Fibroblast of skin of right quadriceps (primary cell): Measurements from ENCODE around the gene KCNH1.
A peak's percentile ranks its signal among the peaks of the same experiment; 100 is the strongest.

Experiments
- DNase-seq: peaks from one replicate; pipeline ENCODE4 v3.0.0-alpha.2; 2013

The KCNH1 gene

DNA sequence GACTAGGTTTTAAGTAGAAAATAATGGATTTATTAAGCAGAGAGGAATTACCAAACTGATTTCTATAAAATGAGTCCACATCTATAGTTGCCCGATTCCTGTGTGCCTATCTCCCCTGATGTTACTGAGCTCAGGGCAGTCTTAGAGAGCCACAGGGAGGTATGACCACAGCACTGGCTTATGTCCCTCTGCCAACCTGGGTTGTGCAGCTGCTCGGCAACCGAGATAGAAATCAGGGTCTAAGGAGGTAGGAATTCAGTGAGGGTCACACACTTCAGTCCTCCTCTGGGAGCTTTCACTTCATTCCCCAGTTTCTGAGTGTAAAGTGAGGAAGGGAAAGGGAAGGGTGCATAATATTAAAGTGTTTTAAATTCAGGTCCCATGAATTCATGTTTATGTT, 386.8 kb downstream of the KCNH1 start:
- DNase-seq = no peak

DNA sequence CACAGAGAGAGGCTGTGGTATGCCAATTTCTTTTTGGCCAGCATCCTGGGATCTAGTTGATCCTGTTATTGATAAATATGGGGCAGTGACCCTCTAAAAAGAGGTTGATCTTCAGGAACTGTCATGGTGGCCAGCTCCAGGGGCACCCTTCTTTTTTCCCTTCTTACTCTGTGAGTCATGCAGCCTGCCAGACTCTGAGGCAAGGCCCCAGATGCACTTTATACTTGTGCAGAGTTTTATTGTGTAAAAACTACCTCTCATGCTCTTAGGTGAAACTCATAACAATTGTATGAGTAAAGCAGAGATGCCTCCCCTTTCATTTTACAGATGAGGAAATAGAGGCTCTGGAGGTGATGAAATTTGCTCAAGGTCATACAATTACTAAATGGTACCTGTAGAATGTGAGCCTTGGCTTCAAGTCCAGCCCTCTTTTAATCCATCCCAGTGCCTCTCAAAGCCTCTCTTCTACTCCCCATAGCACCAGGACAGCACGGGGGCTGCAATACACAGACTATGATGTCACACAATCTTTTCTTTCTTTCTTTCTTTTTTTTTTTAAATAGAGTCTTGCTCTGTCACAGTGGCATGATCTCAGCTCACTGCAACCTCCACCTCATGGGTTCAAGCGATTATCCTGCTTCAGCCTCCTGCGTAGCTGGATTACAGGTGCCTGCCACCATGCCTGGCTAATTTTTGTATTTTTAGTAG, 387.8 kb downstream of the KCNH1 start:
- DNase-seq = no peak

DNA sequence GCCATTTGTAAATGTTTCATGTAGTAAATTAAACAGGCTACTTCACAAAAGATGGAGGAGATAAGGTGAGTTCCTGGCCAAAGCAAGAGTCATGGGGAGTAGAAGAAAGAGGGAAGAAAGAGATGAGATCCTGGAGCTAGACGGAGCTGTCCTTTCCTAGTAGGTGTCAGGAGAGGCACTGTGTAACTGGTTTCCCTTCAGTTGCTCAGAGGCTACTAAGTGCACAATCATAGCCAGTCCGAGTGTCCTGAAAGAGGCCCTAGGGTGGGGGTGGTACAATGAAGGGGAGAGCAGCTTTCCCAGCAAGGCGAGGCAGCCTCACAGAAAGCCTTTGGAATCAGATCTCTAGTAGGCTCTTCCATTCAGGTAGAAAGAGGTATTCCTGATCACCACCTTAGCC, 390.9 kb downstream of the KCNH1 start:
- no peak for DNase-seq

DNA sequence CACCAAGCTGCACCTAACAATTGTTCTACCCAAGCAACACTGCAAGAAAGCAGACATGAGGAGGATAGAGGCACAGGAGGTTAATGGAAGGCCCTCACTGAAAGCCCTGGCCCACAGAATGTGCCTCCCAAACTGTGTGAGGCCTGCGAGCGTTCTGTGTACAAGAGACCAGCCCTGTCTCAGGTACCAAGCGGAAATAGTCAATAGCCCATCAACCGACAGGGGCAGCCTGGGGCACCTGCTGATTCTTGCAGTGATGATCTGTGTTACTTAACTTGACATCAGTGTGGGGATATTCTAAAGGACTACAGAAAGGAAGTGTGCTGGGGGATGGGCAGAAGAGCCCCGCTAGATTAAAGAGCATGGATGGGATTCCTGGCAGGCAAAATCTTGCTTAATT, 392.4 kb downstream of the KCNH1 start:
- DNase-seq = no peak

DNA sequence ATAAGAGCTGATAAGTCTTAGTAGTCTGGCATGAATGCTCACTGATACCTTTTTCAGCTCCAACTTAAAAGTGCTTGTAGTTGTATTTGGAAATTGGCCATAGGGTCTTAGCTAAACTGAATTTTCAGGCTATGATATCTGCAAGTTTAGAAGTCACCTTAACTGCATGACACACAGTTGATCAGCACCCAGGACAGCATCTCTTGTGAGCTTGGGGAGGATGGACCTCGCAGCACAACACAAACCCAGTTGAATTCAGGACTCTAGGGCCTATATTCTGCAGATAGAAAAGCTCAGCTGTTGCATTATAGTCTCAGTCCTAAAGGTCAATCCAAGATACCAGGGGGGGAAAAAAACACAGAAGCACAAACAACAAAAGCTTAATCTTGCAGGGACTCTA, 394.3 kb downstream of the KCNH1 start:
- no peak for DNase-seq

DNA sequence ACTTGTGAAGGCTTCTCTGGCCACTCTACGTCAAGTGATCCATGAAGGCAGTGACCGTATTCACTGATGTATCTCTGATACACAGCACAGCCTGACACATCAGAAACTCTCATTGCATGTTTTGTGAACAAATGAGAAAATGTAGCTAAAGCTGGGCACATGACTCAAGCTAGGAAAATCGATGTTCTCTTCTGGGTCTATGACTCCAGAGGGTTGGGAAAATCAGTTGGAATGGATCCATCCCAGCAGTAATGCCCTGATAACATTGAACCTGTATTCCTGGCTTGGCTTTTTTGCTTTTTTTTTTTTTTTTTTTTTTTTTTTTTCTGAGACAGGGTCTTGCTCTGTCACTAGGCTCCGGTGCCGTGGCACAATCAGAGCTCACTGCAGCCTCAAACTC, 395.7 kb downstream of the KCNH1 start:
- DNase-seq = no peak

DNA sequence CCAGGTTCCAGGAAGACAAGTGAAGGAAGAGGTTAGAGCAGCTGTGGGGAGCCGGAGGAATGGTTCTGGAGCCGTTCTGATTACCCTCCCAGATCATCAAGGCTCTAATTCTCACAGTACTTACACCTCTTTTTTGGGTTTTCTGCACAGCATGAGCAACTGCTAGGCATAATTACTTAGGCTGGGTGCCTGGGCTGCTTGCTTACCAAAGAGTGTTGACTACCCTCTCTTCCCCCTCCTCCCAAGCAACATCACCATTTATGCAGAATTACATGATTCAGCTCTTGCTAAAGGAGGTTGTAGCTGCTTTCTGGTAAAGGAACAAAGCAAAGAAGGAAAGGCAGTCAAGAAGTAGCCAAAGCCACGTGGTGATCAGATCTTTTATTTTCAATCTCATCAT, 397.2 kb downstream of the KCNH1 start:
- DNase-seq = no peak

DNA sequence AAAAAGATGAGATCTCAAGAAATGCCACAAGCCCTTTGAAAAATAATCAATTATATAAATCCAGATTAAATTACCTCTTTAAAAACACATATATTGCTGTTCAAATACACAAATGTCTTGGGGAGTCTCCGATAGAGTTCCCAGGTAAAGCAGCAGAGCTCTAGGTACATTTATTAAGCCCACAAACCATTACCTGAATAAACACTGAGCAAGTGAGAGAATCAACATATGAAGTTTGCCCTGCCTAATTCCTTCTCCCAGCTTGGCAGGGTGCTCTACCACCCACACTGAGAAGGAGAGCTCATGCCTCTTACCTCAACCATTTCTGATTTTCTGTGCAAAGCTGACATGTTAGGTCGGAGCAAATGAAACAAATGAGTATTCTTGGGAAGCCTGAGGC, 402.4 kb downstream of the KCNH1 start:
- DNase-seq = no peak

DNA sequence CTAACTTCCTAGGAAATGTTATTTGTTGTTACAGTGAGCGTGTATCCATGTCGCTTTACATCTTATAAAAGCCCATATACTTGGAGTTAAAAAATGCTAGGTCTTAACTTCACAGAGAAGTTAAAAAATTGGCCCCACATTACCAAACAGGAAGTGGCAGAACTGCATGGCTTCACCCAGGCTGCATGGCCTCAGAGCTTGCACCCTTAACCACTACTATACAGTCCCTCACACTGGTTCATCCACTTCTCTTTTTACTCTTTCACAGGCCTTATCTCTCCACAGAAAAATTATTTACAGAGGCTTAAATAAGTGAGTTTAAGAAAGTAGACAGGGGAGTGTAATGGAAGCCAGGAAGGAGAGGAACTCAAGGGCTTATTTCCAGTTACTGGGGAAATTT, 402.8 kb downstream of the KCNH1 start:
- no peak for DNase-seq

DNA sequence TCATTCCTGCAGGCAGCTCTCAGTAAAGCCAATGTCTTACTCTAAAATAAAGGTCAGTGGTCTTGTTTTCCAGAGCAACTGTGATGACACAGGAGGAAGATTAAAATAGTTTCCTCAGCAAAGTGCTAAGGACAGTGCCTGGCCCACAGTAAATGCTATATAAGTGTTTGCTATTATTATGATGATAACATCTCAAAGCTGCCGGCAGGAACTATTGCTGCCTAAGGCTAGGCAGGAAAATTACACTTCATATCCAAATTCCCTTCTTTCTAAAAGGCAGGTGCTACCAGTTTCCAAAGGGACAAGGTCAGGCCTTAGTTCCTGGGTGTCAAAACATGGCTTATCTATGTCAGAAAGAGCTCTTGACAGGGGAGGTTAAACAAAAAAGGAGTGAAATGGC, 403.9 kb downstream of the KCNH1 start:
- no peak for DNase-seq

DNA sequence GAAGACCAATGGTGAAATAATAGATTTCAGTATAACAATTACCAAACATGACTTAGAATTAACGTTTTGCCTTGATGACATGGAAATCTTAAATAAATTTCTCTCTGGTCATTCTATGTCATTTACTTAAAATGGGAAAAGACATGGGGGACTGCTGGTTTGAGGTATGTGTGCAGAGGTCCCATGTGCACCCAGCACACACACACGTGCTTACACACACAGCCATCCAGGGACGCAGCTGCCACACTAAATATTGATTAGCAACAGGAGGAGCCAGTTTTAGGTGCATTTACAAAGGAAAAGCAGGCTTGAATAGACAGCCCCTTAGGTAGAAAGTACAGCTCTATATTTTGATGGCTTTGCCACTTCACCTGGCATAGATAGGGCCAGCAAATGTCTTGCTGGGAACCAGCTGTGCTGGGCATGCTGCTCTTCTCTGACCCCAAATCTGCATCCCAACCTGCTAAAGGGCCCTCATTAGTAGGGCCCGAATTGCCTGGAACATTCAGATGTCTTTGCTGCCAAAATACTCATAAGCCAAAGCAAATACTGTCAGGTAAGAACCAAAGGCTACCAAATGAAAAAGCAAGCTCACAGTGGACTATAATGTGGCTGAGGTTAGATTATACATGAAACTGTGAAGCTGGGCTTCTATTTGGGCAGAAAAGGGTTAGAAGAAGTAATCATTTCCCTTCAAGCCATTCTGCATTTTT, 405.4 kb downstream of the KCNH1 start:
- DNase-seq = no peak

DNA sequence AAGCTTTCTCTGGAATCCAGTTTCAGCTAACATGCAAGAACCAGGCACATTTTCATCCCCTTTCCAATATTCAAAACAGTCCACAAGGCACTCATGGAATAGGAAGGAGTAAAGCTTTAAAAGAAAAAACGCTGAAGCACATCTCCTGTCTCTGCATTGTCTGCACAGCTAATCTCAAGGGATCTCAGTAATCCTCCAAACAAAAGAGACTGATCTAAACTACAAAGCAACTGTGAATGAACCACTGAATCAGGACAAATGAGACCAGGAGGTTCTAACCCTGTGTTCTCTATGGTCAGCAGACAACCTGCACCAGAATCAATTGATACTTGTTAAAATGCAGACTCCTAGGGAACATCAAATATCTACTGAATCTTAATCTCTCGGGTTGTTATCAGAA, 406.2 kb downstream of the KCNH1 start:
- no peak for DNase-seq

DNA sequence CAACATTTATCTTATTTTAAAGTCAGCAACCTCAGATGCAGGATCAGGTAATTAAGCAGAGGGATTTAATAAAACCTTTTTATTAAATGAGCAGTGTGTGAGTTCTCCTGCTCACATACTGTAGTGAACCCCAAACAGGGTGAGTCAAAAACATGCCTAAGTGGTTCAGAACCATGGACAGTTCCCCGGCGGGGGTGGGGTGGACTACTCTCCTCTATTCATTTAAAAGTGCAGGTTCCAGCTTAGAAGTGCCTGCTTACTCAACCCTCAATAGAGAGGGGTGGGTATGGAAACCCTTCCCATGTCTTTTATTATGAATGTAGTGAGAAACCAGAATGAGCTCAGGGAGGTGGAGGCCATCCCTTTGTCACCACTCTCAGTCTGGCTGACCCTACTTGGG, 407.3 kb downstream of the KCNH1 start:
- DNase-seq = peak; percentile 37

DNA sequence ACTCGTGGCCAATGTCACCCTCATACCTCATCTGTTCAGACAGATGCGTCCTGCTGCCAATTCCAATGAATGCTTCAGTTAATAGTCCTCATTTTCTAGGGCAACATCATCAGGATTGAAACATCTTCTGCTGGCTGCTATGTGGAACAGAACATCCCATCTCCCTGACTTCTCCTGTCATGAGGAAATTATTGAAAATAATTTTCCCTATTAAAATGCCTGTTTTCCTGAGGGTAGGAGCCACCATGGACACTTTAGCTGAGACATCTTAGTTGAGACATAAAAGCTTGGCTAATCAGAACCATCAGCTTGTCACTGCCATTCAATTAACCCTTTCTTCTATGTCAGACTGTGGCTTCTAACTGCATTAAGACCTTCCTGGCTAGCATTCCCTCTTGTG, 409.2 kb downstream of the KCNH1 start:
- no peak for DNase-seq

DNA sequence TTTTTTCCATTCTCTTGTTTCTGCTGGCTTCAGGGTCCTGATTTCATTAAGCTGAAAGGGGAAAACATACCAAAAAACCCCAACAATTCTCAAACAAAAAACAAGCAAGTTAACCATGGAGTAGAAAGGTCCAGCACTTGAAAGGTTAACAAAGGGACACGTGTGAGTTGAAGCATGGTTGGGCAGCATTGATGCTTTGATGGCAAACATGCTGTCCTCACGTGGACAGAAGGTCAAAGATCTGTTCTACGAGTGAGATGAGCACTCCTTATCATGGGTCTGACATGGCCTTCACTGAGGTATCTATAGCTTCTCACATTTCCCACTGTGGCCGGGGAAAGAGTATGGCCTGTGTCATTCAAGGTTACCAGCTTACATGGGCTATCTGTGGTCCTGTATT, 410.3 kb downstream of the KCNH1 start:
- no peak for DNase-seq

DNA sequence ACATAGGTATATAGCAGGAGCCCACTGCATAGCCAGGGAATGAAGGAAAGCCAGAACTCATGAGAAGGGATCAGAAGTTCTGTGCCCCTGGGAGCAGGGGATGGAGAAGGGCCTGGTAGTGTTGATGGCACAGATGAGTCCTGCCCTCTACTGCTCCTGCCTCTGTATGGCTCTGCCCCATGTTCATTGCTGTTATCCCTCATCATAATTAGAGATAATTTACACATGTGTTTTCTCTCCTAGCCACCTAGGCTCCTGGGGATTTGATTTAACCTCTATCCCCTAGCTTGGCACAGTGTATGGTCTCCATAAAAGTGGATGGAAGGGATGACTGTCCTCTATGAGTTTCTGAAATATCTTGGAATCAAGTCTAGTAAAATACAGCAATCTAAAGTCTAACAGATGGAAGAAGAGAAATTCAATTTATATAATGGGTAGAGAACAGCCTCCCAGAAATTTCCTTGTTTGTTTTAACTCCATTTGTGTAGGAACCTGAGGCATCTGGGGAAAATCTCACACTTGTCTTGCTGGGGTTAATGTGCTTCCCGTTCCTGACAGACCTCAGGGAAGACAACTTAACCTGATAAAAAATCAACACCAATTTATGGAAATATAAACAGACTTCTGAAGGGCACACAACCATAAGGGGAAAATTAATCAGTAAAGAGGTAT, 411.4 kb downstream of the KCNH1 start:
- no peak for DNase-seq

DNA sequence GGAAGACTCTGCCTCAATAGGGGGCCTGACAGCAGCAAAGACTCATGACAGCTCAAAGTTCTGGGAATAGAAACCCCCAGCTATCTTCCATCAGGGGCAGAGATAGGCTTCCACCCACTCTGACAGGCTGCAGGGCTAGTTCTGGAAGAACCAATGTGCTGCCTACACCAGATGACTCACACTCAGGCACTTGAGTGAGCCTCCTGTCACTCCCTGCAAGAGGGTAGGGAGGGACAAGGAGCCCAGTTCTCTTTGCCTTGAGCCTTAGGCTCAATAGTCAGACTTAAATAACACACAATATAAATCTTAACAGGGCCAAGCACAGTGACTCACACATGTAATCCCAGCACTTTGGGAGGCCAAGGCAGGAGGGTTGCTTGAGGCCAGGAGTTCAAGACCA, 418.9 kb downstream of the KCNH1 start:
- no peak for DNase-seq

DNA sequence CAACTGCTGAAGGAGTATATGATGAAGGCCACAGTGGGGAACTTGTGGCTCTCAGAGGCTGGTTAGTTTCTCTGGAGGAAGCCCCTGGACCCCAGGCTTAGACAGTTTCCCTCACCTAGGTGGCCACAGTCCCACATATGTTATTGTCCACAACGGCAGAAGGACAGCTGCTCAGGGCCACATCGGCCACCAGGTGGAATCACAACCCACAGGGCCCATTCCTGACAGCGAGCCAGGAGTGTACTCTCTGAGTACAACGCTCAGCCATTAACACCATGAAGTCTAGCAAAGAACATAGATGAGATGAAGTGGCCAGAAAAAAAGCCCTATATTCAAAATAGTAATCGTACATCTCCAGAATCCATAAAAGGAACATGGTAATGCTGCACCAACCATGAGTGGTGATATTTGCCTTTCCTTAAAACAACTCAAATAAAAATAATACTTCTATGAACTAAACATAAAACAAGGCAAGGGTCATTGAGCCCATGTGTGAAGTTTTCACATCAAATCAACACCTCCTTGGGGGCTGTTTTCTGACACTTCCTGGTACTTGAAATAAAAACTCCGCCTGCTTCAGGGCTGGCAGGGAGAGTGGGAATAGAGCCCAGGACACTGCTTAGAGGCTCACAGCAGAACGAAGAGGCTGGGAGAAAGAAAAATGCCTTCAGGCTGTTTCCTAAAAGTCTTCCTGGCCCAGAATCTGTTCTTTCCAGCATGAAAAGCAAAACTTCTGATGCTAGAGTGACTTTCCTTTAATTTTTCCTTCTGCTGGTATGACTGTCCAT, 421.9 kb downstream of the KCNH1 start:
- no peak for DNase-seq

DNA sequence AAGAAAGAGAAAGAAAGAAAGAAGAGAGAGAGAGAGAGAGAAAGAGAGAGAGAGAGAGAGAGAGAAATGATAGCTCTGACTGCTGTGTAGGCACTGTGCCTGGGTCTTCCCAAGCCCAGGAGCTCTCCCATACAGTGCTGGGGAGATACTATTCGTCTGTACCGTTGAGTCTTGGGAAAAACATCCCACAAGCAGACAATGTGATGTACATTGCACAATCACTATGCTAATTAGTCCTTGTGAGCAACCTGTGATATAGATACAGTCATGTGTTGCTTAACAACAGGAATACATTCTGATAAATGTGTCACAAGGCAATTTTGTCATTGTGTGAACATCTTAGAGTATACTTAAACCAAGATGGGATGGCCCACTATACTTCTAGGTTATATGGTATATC, 424.2 kb downstream of the KCNH1 start:
- DNase-seq = no peak

DNA sequence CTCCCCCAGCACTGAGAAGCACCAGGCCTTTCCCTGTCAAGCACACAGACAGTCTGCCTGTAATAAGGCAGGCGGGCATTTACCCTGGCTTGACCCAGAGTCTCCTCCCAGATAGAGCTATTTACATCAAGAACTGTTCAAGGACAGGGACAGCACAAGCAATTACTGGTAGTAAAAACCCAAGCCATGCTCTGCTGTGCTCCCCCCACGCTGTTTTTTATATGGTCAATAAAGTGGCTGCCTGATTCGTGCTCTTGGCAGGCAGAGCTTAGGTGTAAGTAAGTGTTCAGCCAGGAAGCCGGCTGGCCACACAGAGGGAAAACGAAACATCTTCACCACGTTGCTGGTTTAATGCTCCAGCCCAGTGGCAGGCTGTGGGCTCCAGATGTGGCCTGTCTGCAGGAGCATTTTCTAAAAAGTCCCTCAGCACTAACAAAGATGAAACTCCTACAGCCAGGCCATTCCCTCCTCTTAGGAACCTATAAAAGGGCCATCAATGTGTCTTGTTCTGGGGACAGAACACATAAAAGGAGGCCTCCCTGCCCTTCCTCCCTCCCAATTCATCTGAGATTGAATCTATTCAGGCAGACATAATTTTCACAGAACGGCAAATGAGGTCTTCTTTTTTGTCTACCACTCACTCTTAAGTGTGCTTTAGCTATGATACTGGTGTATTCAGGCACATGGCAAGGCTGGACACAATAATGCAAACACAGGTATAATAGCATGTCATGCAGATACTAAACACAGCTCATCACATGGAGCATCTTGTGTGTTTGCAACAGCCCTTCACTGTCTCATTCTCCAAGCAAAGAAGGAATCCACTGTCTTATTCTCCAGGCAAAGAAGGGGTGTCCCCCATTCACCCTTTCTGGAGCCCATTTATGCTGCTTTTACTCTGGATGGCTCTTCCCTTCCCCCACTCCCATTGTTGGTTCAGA, 426.4 kb downstream of the KCNH1 start:
- DNase-seq = no peak

DNA sequence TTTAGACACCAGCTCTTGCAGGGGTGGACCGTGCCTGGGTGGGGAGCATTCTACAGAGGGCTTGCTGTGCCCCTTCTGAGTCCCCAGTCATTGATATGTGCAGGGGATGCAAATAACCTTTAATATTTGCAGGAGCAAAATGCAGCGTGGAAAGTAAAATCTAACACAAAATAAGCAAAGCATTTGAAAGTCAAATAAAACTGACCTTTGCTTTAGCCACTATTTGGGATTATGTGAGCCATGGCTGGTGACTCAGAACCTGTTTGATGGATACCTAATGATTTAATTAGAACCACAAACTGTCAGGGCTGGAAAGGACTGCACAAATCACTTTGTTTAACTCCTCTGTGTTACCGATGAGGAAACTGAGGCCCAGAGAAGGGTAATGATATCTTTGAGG, 427.7 kb downstream of the KCNH1 start:
- DNase-seq = no peak

DNA sequence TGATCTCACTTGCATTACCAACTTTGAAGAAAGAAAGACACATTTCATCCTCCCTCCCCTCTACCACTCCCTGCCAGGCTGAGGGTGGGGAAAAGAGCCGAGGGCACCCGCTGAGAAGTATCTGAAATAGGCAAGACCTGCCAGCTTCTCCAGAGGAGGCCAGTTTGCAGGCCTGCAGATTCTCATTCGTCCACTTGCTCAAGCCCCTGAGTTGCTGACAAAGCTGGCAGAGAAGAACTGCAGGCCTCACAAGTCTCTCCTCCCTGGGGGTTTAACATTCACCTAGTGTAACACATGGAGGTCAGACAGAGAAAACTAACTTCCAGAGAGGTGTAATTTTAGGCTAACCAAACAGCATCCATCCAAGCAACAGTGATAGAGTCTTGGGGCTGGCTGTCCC, 428.9 kb downstream of the KCNH1 start:
- no peak for DNase-seq
